Trophoblast cell (in vitro differentiated cells and primary cell): Measurements from ENCODE around the gene NPM3.
A peak's percentile ranks its signal among the peaks of the same experiment; 100 is the strongest.

Experiments
- DNase-seq, 2 donors: peaks; one replicate each; pipeline ENCODE4 v3.0.0-alpha.2; 2016
- H2AFZ ChIP-seq: 2 replicates; pipeline ENCODE4 v1.6.1; 2013; ENCODE audit warnings: low read length, moderate library complexity, mild to moderate bottlenecking; ENCODE audit not compliant: insufficient read depth, poor library complexity
- H2AK5ac ChIP-seq: 2 replicates; pipeline ENCODE4 v1.6.1; 2013; ENCODE audit warnings: mild to moderate bottlenecking, low read length
- H2BK120ac ChIP-seq: 2 replicates; pipeline ENCODE4 v1.6.1; 2013; ENCODE audit warnings: low read length, mild to moderate bottlenecking, moderate library complexity; ENCODE audit not compliant: insufficient read depth, poor library complexity
- H2BK12ac ChIP-seq: 2 replicates; pipeline ENCODE4 v1.6.1; 2013; ENCODE audit warnings: mild to moderate bottlenecking, low read length, moderate library complexity
- H2BK5ac ChIP-seq: 2 replicates; pipeline ENCODE4 v1.6.1; 2013; ENCODE audit warnings: low read length, low read depth, moderate library complexity, mild to moderate bottlenecking; ENCODE audit not compliant: poor library complexity
- H3K14ac ChIP-seq: 2 replicates; pipeline ENCODE4 v1.6.1; 2013; ENCODE audit warnings: mild to moderate bottlenecking, low read length
- H3K18ac ChIP-seq: 2 replicates; pipeline ENCODE4 v1.6.1; 2013; ENCODE audit warnings: mild to moderate bottlenecking, low read length
- H3K23ac ChIP-seq: 2 replicates; pipeline ENCODE4 v1.6.1; 2013; ENCODE audit warnings: low read length
- H3K27ac ChIP-seq: 2 replicates; pipeline ENCODE4 v1.5.1; 2013; ENCODE audit warnings: low read depth, mild to moderate bottlenecking, inconsistent platforms, low read length, moderate library complexity
- H3K27me3 ChIP-seq: 2 replicates; pipeline ENCODE4 v1.6.1; 2013; ENCODE audit warnings: inconsistent platforms, mild to moderate bottlenecking, low read length, moderate library complexity; ENCODE audit not compliant: insufficient read depth
- H3K36me3 ChIP-seq, 2 experiments: 1 replicate in 1 of 2; 2 replicates in 1 of 2; pipeline ENCODE4 v1.6.1; 2013; ENCODE audit warnings: low read length in 2 of 2, mild to moderate bottlenecking in 2 of 2, moderate library complexity in 1 of 2; ENCODE audit not compliant: insufficient read depth in 2 of 2, control insufficient read depth in 1 of 2
- H3K4ac ChIP-seq: 2 replicates; pipeline ENCODE4 v1.6.1; 2013; ENCODE audit warnings: low read depth, mild to moderate bottlenecking, low read length, moderate library complexity
- H3K4me1 ChIP-seq, 2 experiments: 1 replicate in 1 of 2; 2 replicates in 1 of 2; pipeline ENCODE4 v1.6.1; 2013; ENCODE audit warnings: low read length in 2 of 2, mild to moderate bottlenecking in 2 of 2, moderate library complexity in 1 of 2; ENCODE audit not compliant: insufficient read depth in 2 of 2, control insufficient read depth in 1 of 2
- H3K4me2 ChIP-seq: 2 replicates; pipeline ENCODE4 v1.6.1; 2013; ENCODE audit warnings: inconsistent platforms, mild to moderate bottlenecking, low read length, moderate library complexity
- H3K4me3 ChIP-seq: 2 replicates; pipeline ENCODE4 v1.5.1; 2013; ENCODE audit warnings: mild to moderate bottlenecking, low read depth, low read length, inconsistent platforms
- H3K79me1 ChIP-seq: one replicate; pipeline ENCODE4 v1.6.1; 2013; ENCODE audit warnings: low read length
- H3K79me2 ChIP-seq: 2 replicates; pipeline ENCODE4 v1.6.1; 2013; ENCODE audit warnings: low read length, mild to moderate bottlenecking; ENCODE audit not compliant: control insufficient read depth, insufficient read depth, poor library complexity
- H3K9ac ChIP-seq: 2 replicates; pipeline ENCODE4 v1.6.1; 2013; ENCODE audit warnings: mild to moderate bottlenecking, low read length
- H3K9me3 ChIP-seq: 2 replicates; pipeline ENCODE4 v1.6.1; 2013; ENCODE audit warnings: low read depth, mild to moderate bottlenecking, control low read depth, inconsistent platforms, low read length; ENCODE audit not compliant: insufficient read depth
- H4K12ac ChIP-seq: 2 replicates; pipeline ENCODE4 v1.6.1; 2013; ENCODE audit warnings: low read depth, mild to moderate bottlenecking, low read length, moderate library complexity
- H4K8ac ChIP-seq: 2 replicates; pipeline ENCODE4 v1.6.1; 2013; ENCODE audit warnings: low read depth, mild to moderate bottlenecking, low read length, moderate library complexity
- H4K91ac ChIP-seq: one replicate; pipeline ENCODE4 v1.6.1; 2013; ENCODE audit warnings: low read depth, mild to moderate bottlenecking, low read length, moderate library complexity
- WGBS: extraction: QIAGEN DNeasy Blood & Tissue Kit; methylation state at CpG from one replicate; pipeline ENCODE4 v1.1.7; 2013; ENCODE audit warnings: missing lambda C conversion rate; ENCODE audit not compliant: insufficient read length, insufficient coverage; ENCODE audit errors: extremely low coverage; 5-methylcytosine and 5-hydroxymethylcytosine counted together

The NPM3 gene

GRCh38 chr10:101816913-101817336 is 33.7 kb upstream of the NPM3 start:
- Histone ChIP-seq H3K9me3 (no peaks in the 10 kb centered on the region), H3K14ac (no peak overlapping the region), H3K4me3 (peak overlapping the region; percentile 95), H4K91ac (no peak overlapping the region), H2BK12ac (no peak overlapping the region), H4K8ac (no peak overlapping the region), H3K79me2 (peaks cover 23% of the 10 kb centered on the region), H3K27ac (no peak overlapping the region), H3K23ac (no peak overlapping the region), H2AK5ac (no peak overlapping the region), H3K36me3 (peaks cover 5 to 7% of the 10 kb centered on the region in 2 experiments), H3K9ac (peak overlapping the region; percentile 98), H3K79me1 (peaks cover 14% of the 10 kb centered on the region), H3K4me2 (peak overlapping the region; percentile 77), H3K27me3 (no peaks in the 10 kb centered on the region), H2BK5ac (no peak overlapping the region), H3K4me1 (peaks cover 5 to 7% of the 10 kb centered on the region in 2 experiments), H3K4ac (peak overlapping the region; percentile 99), H2AFZ (no peak overlapping the region), H3K18ac (no peak overlapping the region), H4K12ac (no peak overlapping the region), H2BK120ac (no peak overlapping the region)
- no peak for DNase-seq
- no CpG with 5 or more reads among the region's 14 CpGs for WGBS

GRCh38 chr10:101816376-101816775 is 33.1 kb upstream of the NPM3 start:
- H4K8ac ChIP-seq: no peak overlapping the region
- no peak overlapping the region for H2AFZ ChIP-seq
- H3K9me3 ChIP-seq: no peaks in the 10 kb centered on the region
- no peak overlapping the region for H2BK120ac ChIP-seq
- peaks cover 5 to 7% of the 10 kb centered on the region in 2 experiments for H3K4me1 ChIP-seq
- WGBS: no CpG with 5 or more reads among the region's 5 CpGs
- no peak overlapping the region for H3K14ac ChIP-seq
- no peak overlapping the region for H3K23ac ChIP-seq
- peak overlapping the region; percentile 77 for H3K4me2 ChIP-seq
- no peaks in the 10 kb centered on the region for H3K27me3 ChIP-seq
- H3K4me3 ChIP-seq: no peak overlapping the region
- H3K18ac ChIP-seq: no peak overlapping the region
- H3K9ac ChIP-seq: no peak overlapping the region
- H3K36me3 ChIP-seq: peaks cover 7 to 8% of the 10 kb centered on the region in 2 experiments
- H2BK5ac ChIP-seq: no peak overlapping the region
- H4K12ac ChIP-seq: no peak overlapping the region
- peaks cover 14% of the 10 kb centered on the region for H3K79me1 ChIP-seq
- no peak overlapping the region for H2BK12ac ChIP-seq
- no peak for DNase-seq
- H3K27ac ChIP-seq: no peak overlapping the region
- peak overlapping the region; percentile 73 for H3K4ac ChIP-seq
- H2AK5ac ChIP-seq: no peak overlapping the region
- no peak overlapping the region for H4K91ac ChIP-seq
- H3K79me2 ChIP-seq: peaks cover 23% of the 10 kb centered on the region

- peaks cover 15 to 16% of the 10 kb centered on the region in 2 experiments for H3K36me3 ChIP-seq
- peaks cover 5 to 7% of the 10 kb centered on the region in 2 experiments for H3K4me1 ChIP-seq
- no peak overlapping the region for H3K4me3 ChIP-seq
- H3K9me3 ChIP-seq: no peaks in the 10 kb centered on the region
- DNase-seq: peak; percentile 62 to 82
- no peak overlapping the region for H2AK5ac ChIP-seq
- H2BK120ac ChIP-seq: no peak overlapping the region
- H3K4me2 ChIP-seq: no peak overlapping the region
- no peak overlapping the region for H2BK12ac ChIP-seq
- H3K23ac ChIP-seq: no peak overlapping the region
- no peak overlapping the region for H2AFZ ChIP-seq
- H4K8ac ChIP-seq: no peak overlapping the region
- peaks cover 23% of the 10 kb centered on the region for H3K79me2 ChIP-seq
- H4K91ac ChIP-seq: no peak overlapping the region
- no CpG with 5 or more reads among the region's 8 CpGs for WGBS
- no peak overlapping the region for H3K27ac ChIP-seq
- H3K18ac ChIP-seq: no peak overlapping the region
- H3K4ac ChIP-seq: peak overlapping the region; percentile 67
- H3K27me3 ChIP-seq: no peaks in the 10 kb centered on the region
- H3K9ac ChIP-seq: no peak overlapping the region
- H4K12ac ChIP-seq: no peak overlapping the region
- H3K14ac ChIP-seq: no peak overlapping the region
- H2BK5ac ChIP-seq: no peak overlapping the region
- H3K79me1 ChIP-seq: peaks cover 14% of the 10 kb centered on the region
These were observed 31.3 kb upstream of the NPM3 start for GRCh38 chr10:101814466-101815071.

- Histone ChIP-seq H3K36me3 (peaks cover 23 to 24% of the 10 kb centered on the region in 2 experiments), H2BK120ac (no peak overlapping the region), H2BK12ac (no peak overlapping the region), H4K12ac (no peak overlapping the region), H3K14ac (no peak overlapping the region), H3K18ac (peak overlapping the region; percentile 45), H2AK5ac (no peak overlapping the region), H3K4ac (peak overlapping the region; percentile 89), H3K27me3 (no peaks in the 10 kb centered on the region), H3K4me1 (peaks cover 0 to 3% of the 10 kb centered on the region in 2 experiments), H3K4me2 (no peak overlapping the region), H3K9ac (no peak overlapping the region), H3K9me3 (no peaks in the 10 kb centered on the region), H2BK5ac (no peak overlapping the region), H3K27ac (no peak overlapping the region), H4K8ac (no peak overlapping the region), H3K23ac (no peak overlapping the region), H3K4me3 (no peak overlapping the region), H3K79me1 (peaks cover 3% of the 10 kb centered on the region), H4K91ac (no peak overlapping the region), H2AFZ (no peak overlapping the region), H3K79me2 (peaks cover 14% of the 10 kb centered on the region)
- no CpG with 5 or more reads among the region's 4 CpGs for whole genome bisulfite sequencing
- DNase-seq: no peak
These were observed 29.4 kb upstream of the NPM3 start for GRCh38 chr10:101812606-101813005.
